Heart right ventricle (tissue), 16 donors: ENCODE data around the gene EMP2. TPM values are rescaled to one million over a fixed set of nuclear protein-coding genes. Genes with fewer than 3 reads are reported as not detected.
A peak's percentile ranks its signal among the peaks of the same experiment; 100 is the strongest.

Experiments used
- ATAC-seq, 8 donors: fragments of 200-7000 bp; cut with Tn5 transposase; one replicate each; pipeline ENCODE4 v1.9.1; 2020; ENCODE audit warnings: mild to moderate bottlenecking in 8 of 8, moderate library complexity in 8 of 8, moderate number of reproducible peaks in 1 of 8
- DNase-seq, 2 donors: peaks; one replicate each; pipeline ENCODE4 v3.0.0-alpha.2; 2020
- H3K27ac ChIP-seq, 10 donors: fragments of 200-600 bp; sonication (generic) in 2 of 10; one replicate each; pipeline versions ENCODE4 v1.5.0 to v1.8.0; 2020 to 2022; ENCODE audit warnings: mild to moderate bottlenecking in 3 of 10
- H3K27me3 ChIP-seq, 7 donors: fragments of 200-600 bp; one replicate each; pipeline ENCODE4 v1.8.0; 2021 to 2022; ENCODE audit warnings: mild to moderate bottlenecking in 2 of 7
- H3K36me3 ChIP-seq, 9 donors: fragments of 200-600 bp; sonication (generic) in 1 of 9; one replicate each; pipeline versions ENCODE4 v1.5.0 to v1.8.0; 2020 to 2022; ENCODE audit warnings: mild to moderate bottlenecking in 2 of 9
- H3K4me1 ChIP-seq, 9 donors: fragments of 200-600 bp; sonication (generic) in 1 of 9; one replicate each; pipeline versions ENCODE4 v1.5.0 to v1.8.0; 2020 to 2022; ENCODE audit warnings: mild to moderate bottlenecking in 4 of 9
- H3K4me3 ChIP-seq, 10 donors: fragments of 200-600 bp; sonication (generic) in 2 of 10; one replicate each; pipeline versions ENCODE4 v1.5.0 to v1.8.0; 2020 to 2022; ENCODE audit warnings: mild to moderate bottlenecking in 7 of 10, moderate library complexity in 2 of 10
- H3K9me3 ChIP-seq, 11 donors: fragments of 200-600 bp in 10 of 11; sonication (generic) in 2 of 11; one replicate each; pipeline versions ENCODE4 v1.5.0 to v1.8.0; 2013 to 2022; ENCODE audit warnings: mild to moderate bottlenecking in 2 of 11, control low read depth in 1 of 11, moderate library complexity in 1 of 11
- CTCF ChIP-seq, 9 donors: fragments of 200-600 bp; sonication (generic) in 2 of 9; IDR thresholded peaks; one replicate each; pipeline versions ENCODE4 v1.5.0 to v1.8.0; 2021 to 2022; ENCODE audit warnings: antibody characterized with exemption in 9 of 9, mild to moderate bottlenecking in 5 of 9, moderate library complexity in 1 of 9
- WGBS, 2 donors: extraction: QIAGEN DNeasy Blood & Tissue Kit; methylation state at CpG; one replicate each; pipeline ENCODE4 v1.1.7; 2013; ENCODE audit warnings: inconsistent platforms in 1 of 2; 5-methylcytosine and 5-hydroxymethylcytosine counted together
- intact Hi-C, 10 donors: fragments of 100-400 bp; cut with DNase I; formaldehyde crosslinking; loops; one replicate each; pipeline versions ENCODE4 v1.11.1 to v1.14.2; 2022
- polyA plus RNA-seq, 2 donors: library from polyadenylated mRNA; stranded (reverse); fragments of 200-250 nt; gene quantifications; one replicate each; pipeline ENCODE4 v1.2.3, GENCODE V29; 2013
- total RNA-seq, 10 donors: library from RNA; stranded (reverse); fragmentation: NEBNext Ultra II Directional in 3 of 10; extraction: Animal tissue kit (Norgen Biotek cat#: 25700) in 3 of 10; gene quantifications; one replicate each; pipeline versions ENCODE4 v1.2.1 to v1.2.4, GENCODE V29; 2021 to 2023
- donor health status: Arrhythmogenic right ventricular cardiomyopathy.
- donor health status: ischemic (EF 13 %, LVEDD 7.1; RV severe dilation, severe dysfunction).
- donor health status: healthy with polysubstance abuse.
- donor health status: DM: no; HTN: yes; CAD: no.
- donor health status: DM: no; HTN: no; CAD: no.
- donor health status: ischemic (EF 25% LVEDD 6.9; RV normal size, moderate dysfunction).
- donor health status: ischemic (EF 25% LVEDD 5.7; RV mildly dilated, moderate dysfunction).
- donor health status: healthy.
- donor health status: DM: yes; HTN: yes; CAD: no.
- donor health status: Ischemic cardiomyopathy.
- donor health status: ischemic (EF 35%, LVEDD 5.7; RV mildly dilated, moderate dysfunction).
- donor health status: nonischemic (EF 11% LVEDD 7.7; RV severe dilation, severe dysfunction).
- donor health status: DM: yes; HTN: yes; CAD: no.
- donor health status: PGD.
- donor health status: ischemic (EF 29% LVEDD 5.4; RV normal size, mild dysfunction).
- donor health status: nonischemic (EF 23%, LVEDD 6.1; RV moderate dilation, normal function).

Gene EMP2
- total and polyA plus RNA-seq, 12 donors = 36.1 to 108 (median 58.6) TPM

DNA sequence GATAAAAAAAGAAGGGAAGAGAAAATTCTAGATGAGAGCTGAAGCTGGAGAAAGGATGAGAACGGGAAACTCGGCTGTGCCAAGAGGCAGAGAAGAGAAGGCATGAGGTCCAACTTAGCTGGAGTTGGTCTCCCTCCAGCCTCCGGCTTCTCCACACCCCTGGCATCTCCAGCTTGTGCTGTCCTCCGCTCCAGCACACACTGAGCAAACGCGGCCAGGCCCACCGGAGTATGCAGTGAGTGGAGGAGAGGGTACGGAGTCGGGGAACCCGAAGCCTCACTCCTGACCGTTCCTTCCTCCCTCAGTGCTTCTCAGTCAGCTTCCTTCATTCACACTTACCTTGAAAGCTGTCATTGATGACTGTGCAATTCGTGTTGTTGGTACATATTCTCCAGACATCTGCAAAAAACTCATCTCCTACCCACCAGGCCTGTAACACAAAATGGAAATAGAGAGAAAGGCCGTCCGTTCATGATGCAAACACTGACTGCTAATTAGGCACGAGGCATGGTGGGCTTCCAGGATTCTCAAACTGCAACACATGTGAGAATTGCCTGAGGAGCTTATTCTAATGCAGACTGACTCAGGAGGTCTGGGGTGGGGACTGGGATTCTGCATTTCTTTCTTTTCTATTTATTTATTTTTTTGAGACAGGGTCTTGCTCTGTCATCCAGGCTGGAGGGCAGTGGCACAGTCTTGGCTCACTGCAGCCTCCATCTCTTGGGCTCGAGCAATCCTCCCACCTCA, 37.0 kb downstream of the EMP2 start:
- Histone ChIP-seq H3K4me1 (peaks cover 0 to 15% (median 0%) of the 10 kb centered on the region in 9 donors), H3K4me3 (no peak overlapping the region), H3K27me3 (no peaks in the 10 kb centered on the region), H3K36me3 (peaks cover 0 to 98% (median 69%) of the 10 kb centered on the region in 9 donors), H3K9me3 (peaks cover 0 to 7% (median 2%) of the 10 kb centered on the region in 11 donors), H3K27ac (no peak overlapping the region)
- no peak for TF ChIP-seq CTCF (IDR thresholded peaks at IDR 0.05)
- WGBS, 2 donors = 88 to 90% methylated on average over 16 of the region's 16 CpGs
- intact Hi-C loops = no loop called here
- ATAC-seq (no peak), DNase-seq (no peak)

DNA sequence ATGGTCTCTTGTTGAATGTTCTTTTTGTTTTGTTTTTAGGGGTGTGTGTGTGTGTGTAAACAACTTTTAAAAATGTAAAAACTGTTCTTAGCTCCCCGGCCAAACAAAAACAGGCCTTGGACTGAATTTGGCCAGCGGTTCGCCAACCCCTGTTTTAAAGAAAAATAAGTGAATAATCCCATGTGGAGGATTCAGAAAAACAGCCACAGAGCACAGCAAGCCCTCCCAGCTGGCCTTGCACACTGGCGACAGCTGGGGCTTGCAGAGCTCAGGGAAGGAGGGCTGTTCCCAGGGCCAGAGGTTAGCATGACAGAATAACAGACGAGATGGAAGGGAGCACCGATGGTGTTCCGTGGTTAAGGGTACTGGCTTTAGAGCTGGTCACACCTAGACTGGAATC, 39.0 kb downstream of the EMP2 start:
- H3K9me3 ChIP-seq = no peaks in the 10 kb centered on the region
- no peak for TF ChIP-seq CTCF (IDR thresholded peaks at IDR 0.05)
- peak overlapping the region in 4 of 10 donors; percentile 14 to 53 (median 34) for H3K27ac ChIP-seq
- H3K4me3 ChIP-seq = no peak overlapping the region
- intact Hi-C loops = no loop called here
- ATAC-seq = peak in 6 of 8 donors; percentile 46 to 85 (median 72)
- DNase-seq = no peak
- H3K36me3 ChIP-seq = peaks cover 0 to 100% (median 70%) of the 10 kb centered on the region in 9 donors
- WGBS, 2 donors = 69 to 78% methylated on average over 7 of the region's 7 CpGs
- H3K4me1 ChIP-seq = peaks cover 0 to 15% (median 0%) of the 10 kb centered on the region in 9 donors
- H3K27me3 ChIP-seq = no peaks in the 10 kb centered on the region

DNA sequence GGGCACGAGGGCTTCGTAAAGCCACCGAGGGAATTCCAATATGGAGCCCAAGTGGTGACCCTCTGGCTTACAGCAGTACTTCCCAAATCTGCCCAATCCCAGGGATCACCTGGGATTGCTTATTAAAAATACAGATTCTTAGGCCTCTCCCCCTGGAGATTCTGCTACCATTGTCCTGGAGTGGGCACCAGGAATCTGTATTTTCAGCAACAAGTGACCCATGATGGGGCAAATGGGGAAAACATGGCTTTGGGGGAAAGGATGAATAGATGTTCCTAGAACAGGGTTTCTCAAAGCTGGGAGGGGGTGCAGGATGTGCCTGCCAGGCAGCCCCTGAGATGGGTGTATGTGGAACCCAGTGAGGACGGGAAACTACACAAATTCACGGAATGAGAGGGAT, 40.6 kb downstream of the EMP2 start:
- 98 to 99% methylated on average over 5 of the region's 5 CpGs for WGBS, 2 donors
- no peaks in the 10 kb centered on the region for H3K9me3 ChIP-seq
- H3K4me1 ChIP-seq = peaks cover 0 to 15% (median 0%) of the 10 kb centered on the region in 9 donors
- DNase-seq (no peak), ATAC-seq (no peak)
- no peak overlapping the region for H3K4me3 ChIP-seq
- no peak for TF ChIP-seq CTCF (IDR thresholded peaks at IDR 0.05)
- H3K27me3 ChIP-seq = no peaks in the 10 kb centered on the region
- intact Hi-C loops = no loop called here
- H3K27ac ChIP-seq = no peak overlapping the region
- H3K36me3 ChIP-seq = peaks cover 0 to 100% (median 59%) of the 10 kb centered on the region in 9 donors

DNA sequence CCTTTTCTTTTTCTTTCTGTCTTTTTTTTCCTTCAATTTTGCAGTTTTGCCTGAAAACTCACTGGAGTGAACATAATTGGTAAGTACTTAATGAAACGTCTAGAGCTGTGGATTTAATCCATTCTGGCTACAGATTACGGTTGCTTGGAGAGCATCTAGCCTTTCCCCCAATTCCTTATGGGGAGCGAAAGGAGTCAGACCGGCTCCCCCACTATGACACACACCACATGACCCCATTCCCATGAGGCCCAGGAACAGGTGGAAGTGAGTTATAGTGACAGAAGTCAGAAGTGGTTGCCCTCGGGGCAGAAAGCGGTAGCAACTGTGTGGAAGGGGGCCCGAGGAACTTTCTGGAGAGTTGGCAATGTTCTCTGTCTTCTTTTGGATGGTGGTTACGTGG, 41.2 kb downstream of the EMP2 start:
- no peak for DNase-seq
- Histone ChIP-seq H3K4me3 (no peak overlapping the region), H3K36me3 (peaks cover 0 to 100% (median 59%) of the 10 kb centered on the region in 9 donors), H3K27me3 (no peaks in the 10 kb centered on the region), H3K9me3 (no peaks in the 10 kb centered on the region), H3K4me1 (peaks cover 0 to 15% (median 0%) of the 10 kb centered on the region in 9 donors), H3K27ac (no peak overlapping the region)
- 84 to 85% methylated on average over 8 of the region's 8 CpGs for WGBS, 2 donors
- TF ChIP-seq CTCF (IDR thresholded peaks at IDR 0.05) = no peak
- ATAC-seq = no peak
- intact Hi-C loops = no loop called here
